Measurements from ENCODE around the gene VEZT.
"Not testable (repeated sequence)": the region's sequence is repeated elsewhere in the genome, so short reads cannot be mapped to it uniquely, and the experiment has no call there.

Gene VEZT

GRCh38 chr12:95324246-95324645, 106.6 kb downstream of the VEZT start:
- DNase-seq (ENCODE audit: low spot score in 2 of 2); H3K9me3 Mint-ChIP-seq; H3K4me1 Mint-ChIP-seq; H3K36me3 Mint-ChIP-seq (ENCODE audit: insufficient read depth); H3K27ac Mint-ChIP-seq (ENCODE audit: low read depth); ATAC-seq (replicated peaks; ENCODE audit: extremely low read depth, poor library complexity, severe bottlenecking); H3K4me3 Mint-ChIP-seq: not testable (repeated sequence)
- H3K27me3 Mint-ChIP-seq = peaks cover 12% of the 10 kb centered on the region

GRCh38 chr12:95325501-95325900, 107.9 kb downstream of the VEZT start:
- DNase-seq (ENCODE audit: low spot score in 2 of 2) (no peak), ATAC-seq (replicated peaks; ENCODE audit: extremely low read depth, poor library complexity, severe bottlenecking) (no peak)
- H3K27me3 Mint-ChIP-seq = peaks cover 12% of the 10 kb centered on the region
- H3K9me3 Mint-ChIP-seq = no peaks in the 10 kb centered on the region
- H3K4me3 Mint-ChIP-seq = no peak overlapping the region
- no peaks in the 10 kb centered on the region for H3K36me3 Mint-ChIP-seq (ENCODE audit: insufficient read depth)
- H3K27ac Mint-ChIP-seq (ENCODE audit: low read depth) = no peak overlapping the region
- H3K4me1 Mint-ChIP-seq = no peaks in the 10 kb centered on the region

GRCh38 chr12:95326445-95326844, 108.8 kb downstream of the VEZT start:
- no peaks in the 10 kb centered on the region for H3K36me3 Mint-ChIP-seq (ENCODE audit: insufficient read depth)
- H3K9me3 Mint-ChIP-seq = no peaks in the 10 kb centered on the region
- DNase-seq (ENCODE audit: low spot score in 2 of 2) = no peak

GRCh38 chr12:95326855-95327254, 109.2 kb downstream of the VEZT start:
- Mint-ChIP-seq H3K27me3 (peaks cover 11% of the 10 kb centered on the region), H3K4me3 (no peak overlapping the region), H3K27ac (ENCODE audit: low read depth) (no peak overlapping the region), H3K9me3 (no peaks in the 10 kb centered on the region), H3K4me1 (no peaks in the 10 kb centered on the region), H3K36me3 (ENCODE audit: insufficient read depth) (no peaks in the 10 kb centered on the region)
- no peak for DNase-seq (ENCODE audit: low spot score in 2 of 2)
- ATAC-seq (replicated peaks; ENCODE audit: extremely low read depth, poor library complexity, severe bottlenecking) = no peak

More at GRCh38 chr12:95326445-95326844, 108.8 kb downstream of the VEZT start:
- H3K27ac Mint-ChIP-seq (ENCODE audit: low read depth) = no peak overlapping the region
- no peak overlapping the region for H3K4me3 Mint-ChIP-seq
- H3K4me1 Mint-ChIP-seq = no peaks in the 10 kb centered on the region
- peaks cover 12% of the 10 kb centered on the region for H3K27me3 Mint-ChIP-seq
- no peak for ATAC-seq (replicated peaks; ENCODE audit: extremely low read depth, poor library complexity, severe bottlenecking)

- no peak overlapping the region for H3K27ac Mint-ChIP-seq (ENCODE audit: low read depth)
- no peaks in the 10 kb centered on the region for H3K9me3 Mint-ChIP-seq
- DNase-seq (ENCODE audit: low spot score in 2 of 2) = no peak
- H3K4me1 Mint-ChIP-seq = no peaks in the 10 kb centered on the region
- H3K4me3 Mint-ChIP-seq = no peak overlapping the region
- no peaks in the 10 kb centered on the region for H3K27me3 Mint-ChIP-seq
- no peaks in the 10 kb centered on the region for H3K36me3 Mint-ChIP-seq (ENCODE audit: insufficient read depth)
- ATAC-seq (replicated peaks; ENCODE audit: extremely low read depth, poor library complexity, severe bottlenecking) = no peak
Observed at GRCh38 chr12:95328708-95329107, 111.1 kb downstream of the VEZT start.

GRCh38 chr12:95335948-95336347, 118.3 kb downstream of the VEZT start:
- H3K27ac Mint-ChIP-seq (ENCODE audit: low read depth) = no peak overlapping the region
- DNase-seq (ENCODE audit: low spot score in 2 of 2) = no peak
- H3K9me3 Mint-ChIP-seq = no peaks in the 10 kb centered on the region
- no peaks in the 10 kb centered on the region for H3K27me3 Mint-ChIP-seq
- H3K4me1 Mint-ChIP-seq = no peaks in the 10 kb centered on the region
- no peak overlapping the region for H3K4me3 Mint-ChIP-seq
- H3K36me3 Mint-ChIP-seq (ENCODE audit: insufficient read depth) = no peaks in the 10 kb centered on the region
- no peak for ATAC-seq (replicated peaks; ENCODE audit: extremely low read depth, poor library complexity, severe bottlenecking)

GRCh38 chr12:95336387-95337067, 118.9 kb downstream of the VEZT start:
- Mint-ChIP-seq H3K4me3 (no peak overlapping the region), H3K9me3 (no peaks in the 10 kb centered on the region), H3K36me3 (ENCODE audit: insufficient read depth) (no peaks in the 10 kb centered on the region), H3K4me1 (no peaks in the 10 kb centered on the region), H3K27ac (ENCODE audit: low read depth) (no peak overlapping the region), H3K27me3 (no peaks in the 10 kb centered on the region)
- no peak for DNase-seq (ENCODE audit: low spot score in 2 of 2)
- no peak for ATAC-seq (replicated peaks; ENCODE audit: extremely low read depth, poor library complexity, severe bottlenecking)

- H3K4me1 Mint-ChIP-seq = no peaks in the 10 kb centered on the region
- H3K4me3 Mint-ChIP-seq = no peak overlapping the region
Observed at GRCh38 chr12:95337146-95337545, 119.5 kb downstream of the VEZT start.

GRCh38 chr12:95339086-95339788, 121.6 kb downstream of the VEZT start:
- H3K9me3 Mint-ChIP-seq = no peaks in the 10 kb centered on the region
- no peak overlapping the region for H3K27ac Mint-ChIP-seq (ENCODE audit: low read depth)
- no peaks in the 10 kb centered on the region for H3K27me3 Mint-ChIP-seq
- H3K4me1 Mint-ChIP-seq = no peaks in the 10 kb centered on the region
- DNase-seq (ENCODE audit: low spot score in 2 of 2) = no peak
- no peak overlapping the region for H3K4me3 Mint-ChIP-seq
- no peaks in the 10 kb centered on the region for H3K36me3 Mint-ChIP-seq (ENCODE audit: insufficient read depth)
- no peak for ATAC-seq (replicated peaks; ENCODE audit: extremely low read depth, poor library complexity, severe bottlenecking)

More at GRCh38 chr12:95337146-95337545, 119.5 kb downstream of the VEZT start:
- no peaks in the 10 kb centered on the region for H3K36me3 Mint-ChIP-seq (ENCODE audit: insufficient read depth)
- no peak for ATAC-seq (replicated peaks; ENCODE audit: extremely low read depth, poor library complexity, severe bottlenecking)
- no peaks in the 10 kb centered on the region for H3K9me3 Mint-ChIP-seq
- H3K27ac Mint-ChIP-seq (ENCODE audit: low read depth) = no peak overlapping the region
- H3K27me3 Mint-ChIP-seq = no peaks in the 10 kb centered on the region
- DNase-seq (ENCODE audit: low spot score in 2 of 2) = no peak

- no peaks in the 10 kb centered on the region for H3K9me3 Mint-ChIP-seq
- DNase-seq (ENCODE audit: low spot score in 2 of 2) (no peak), ATAC-seq (replicated peaks; ENCODE audit: extremely low read depth, poor library complexity, severe bottlenecking) (no peak)
- H3K4me1 Mint-ChIP-seq = no peaks in the 10 kb centered on the region
- H3K4me3 Mint-ChIP-seq = no peak overlapping the region
- no peaks in the 10 kb centered on the region for H3K27me3 Mint-ChIP-seq
- no peak overlapping the region for H3K27ac Mint-ChIP-seq (ENCODE audit: low read depth)
- no peaks in the 10 kb centered on the region for H3K36me3 Mint-ChIP-seq (ENCODE audit: insufficient read depth)
Observed at GRCh38 chr12:95342008-95342407, 124.4 kb downstream of the VEZT start.

GRCh38 chr12:95343461-95344230, 126.0 kb downstream of the VEZT start:
- ATAC-seq (replicated peaks; ENCODE audit: extremely low read depth, poor library complexity, severe bottlenecking) (no peak), DNase-seq (ENCODE audit: low spot score in 2 of 2) (no peak)
- H3K27ac Mint-ChIP-seq (ENCODE audit: low read depth) = no peak overlapping the region
- H3K27me3 Mint-ChIP-seq = no peaks in the 10 kb centered on the region
- H3K36me3 Mint-ChIP-seq (ENCODE audit: insufficient read depth) = no peaks in the 10 kb centered on the region
- no peaks in the 10 kb centered on the region for H3K4me1 Mint-ChIP-seq
- H3K4me3 Mint-ChIP-seq = no peak overlapping the region
- no peaks in the 10 kb centered on the region for H3K9me3 Mint-ChIP-seq

- H3K4me1 Mint-ChIP-seq = no peaks in the 10 kb centered on the region
- peaks cover 2% of the 10 kb centered on the region for H3K36me3 Mint-ChIP-seq (ENCODE audit: insufficient read depth)
- no peak overlapping the region for H3K4me3 Mint-ChIP-seq
- ATAC-seq (replicated peaks; ENCODE audit: extremely low read depth, poor library complexity, severe bottlenecking) = no peak
- no peak for DNase-seq (ENCODE audit: low spot score in 2 of 2)
- no peak overlapping the region for H3K27ac Mint-ChIP-seq (ENCODE audit: low read depth)
- H3K27me3 Mint-ChIP-seq = peaks cover 22% of the 10 kb centered on the region
- H3K9me3 Mint-ChIP-seq = no peaks in the 10 kb centered on the region
Observed at GRCh38 chr12:95349291-95349690, 131.7 kb downstream of the VEZT start.

- Mint-ChIP-seq H3K27ac (ENCODE audit: low read depth) (no peak overlapping the region), H3K4me1 (no peaks in the 10 kb centered on the region), H3K9me3 (no peaks in the 10 kb centered on the region), H3K36me3 (ENCODE audit: insufficient read depth) (peaks cover 4% of the 10 kb centered on the region), H3K4me3 (no peak overlapping the region), H3K27me3 (peaks cover 22% of the 10 kb centered on the region)
- no peak for DNase-seq (ENCODE audit: low spot score in 2 of 2)
- no peak for ATAC-seq (replicated peaks; ENCODE audit: extremely low read depth, poor library complexity, severe bottlenecking)
Observed at GRCh38 chr12:95351748-95352147, 134.1 kb downstream of the VEZT start.
